ENCODE results near the gene HAGHL.
A peak's percentile ranks its signal among the peaks of the same experiment; 100 is the strongest.

Gene HAGHL

GRCh38 chr16:715477-716199 lies 11.3 kb upstream of the HAGHL start:
- TF ChIP-seq Cebpa-rat (IDR thresholded peaks at IDR 0.05) = no peak
- Histone ChIP-seq H4K20me1 (peaks cover 52% of the 10 kb centered on the region), H3K36me3 (no peaks in the 10 kb centered on the region), H3K27me3 (peaks cover 46% of the 10 kb centered on the region), H3K9ac (peak overlapping the region; percentile 73), H3K4me3 (peak overlapping the region; percentile 85), H3K4me2 (peak overlapping the region; percentile 100), H3K9me3 (no peaks in the 10 kb centered on the region), H3K4me1 (peaks cover 75% of the 10 kb centered on the region), H3K27ac (peak overlapping the region; percentile 24; the same call in 1 of the 2 replicates)

- H3K9me3 ChIP-seq = no peaks in the 10 kb centered on the region
- peak overlapping the region; percentile 85 for H3K4me3 ChIP-seq
- H3K27ac ChIP-seq = peak overlapping the region; percentile 24; the same call in 1 of the 2 replicates
- no peaks in the 10 kb centered on the region for H3K36me3 ChIP-seq
- peaks cover 69% of the 10 kb centered on the region for H3K4me1 ChIP-seq
- peaks cover 40% of the 10 kb centered on the region for H3K27me3 ChIP-seq
- H4K20me1 ChIP-seq = peaks cover 47% of the 10 kb centered on the region
- H3K4me2 ChIP-seq = peak overlapping the region; percentile 100
- no peak for TF ChIP-seq Cebpa-rat (IDR thresholded peaks at IDR 0.05)
- peak overlapping the region; percentile 73 for H3K9ac ChIP-seq
Observed at GRCh38 chr16:716200-716568, 10.7 kb upstream of the HAGHL start.

DNA sequence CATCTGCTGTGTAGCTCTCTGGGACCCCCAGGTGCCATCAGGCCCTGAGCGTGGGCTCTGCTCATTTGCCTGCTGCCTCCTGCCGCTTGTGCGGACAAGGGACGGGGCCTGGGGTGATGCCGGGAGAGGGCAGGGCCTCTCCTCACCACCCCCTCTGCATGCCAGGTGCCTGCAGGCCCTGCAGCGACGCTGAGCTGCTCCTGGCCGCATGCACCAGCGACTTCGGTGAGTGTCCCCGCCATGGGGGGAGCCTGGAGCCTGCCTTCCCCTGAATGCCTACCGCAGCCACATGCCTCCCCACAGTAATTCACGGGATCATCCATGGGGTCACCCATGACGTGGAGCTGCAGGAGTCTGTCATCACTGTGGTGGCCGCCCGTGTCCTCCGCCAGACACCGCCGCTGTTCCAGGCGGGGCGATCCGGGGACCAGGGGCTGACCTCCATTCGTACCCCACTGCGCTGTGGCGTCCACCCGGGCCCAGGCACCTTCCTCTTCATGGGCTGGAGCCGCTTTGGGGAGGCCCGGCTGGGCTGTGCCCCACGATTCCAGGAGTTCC lies 10.1 kb upstream of the HAGHL start:
- Histone ChIP-seq H3K4me2 (peak overlapping the region; percentile 100), H3K9me3 (no peaks in the 10 kb centered on the region), H4K20me1 (peaks cover 47% of the 10 kb centered on the region), H3K27me3 (peaks cover 35% of the 10 kb centered on the region), H3K36me3 (no peaks in the 10 kb centered on the region), H3K4me3 (peak overlapping the region; percentile 85), H3K27ac (peak overlapping the region; percentile 24; the same call in 1 of the 2 replicates), H3K9ac (peak overlapping the region; percentile 73; the same call in 1 of the 2 replicates), H3K4me1 (peaks cover 68% of the 10 kb centered on the region)
- no peak for TF ChIP-seq Cebpa-rat (IDR thresholded peaks at IDR 0.05)

GRCh38 chr16:717450-718245 lies 9.3 kb upstream of the HAGHL start:
- peak overlapping the region; percentile 85 for H3K4me3 ChIP-seq
- no peak for TF ChIP-seq Cebpa-rat (IDR thresholded peaks at IDR 0.05)
- peaks cover 76% of the 10 kb centered on the region for H3K4me1 ChIP-seq
- H4K20me1 ChIP-seq = peaks cover 55% of the 10 kb centered on the region
- peaks cover 30% of the 10 kb centered on the region for H3K27me3 ChIP-seq
- H3K9ac ChIP-seq = peak overlapping the region; percentile 91; the same call in 1 of the 2 replicates
- H3K27ac ChIP-seq = peak overlapping the region; percentile 75
- H3K9me3 ChIP-seq = no peaks in the 10 kb centered on the region
- H3K4me2 ChIP-seq = peak overlapping the region; percentile 100
- no peaks in the 10 kb centered on the region for H3K36me3 ChIP-seq

DNA sequence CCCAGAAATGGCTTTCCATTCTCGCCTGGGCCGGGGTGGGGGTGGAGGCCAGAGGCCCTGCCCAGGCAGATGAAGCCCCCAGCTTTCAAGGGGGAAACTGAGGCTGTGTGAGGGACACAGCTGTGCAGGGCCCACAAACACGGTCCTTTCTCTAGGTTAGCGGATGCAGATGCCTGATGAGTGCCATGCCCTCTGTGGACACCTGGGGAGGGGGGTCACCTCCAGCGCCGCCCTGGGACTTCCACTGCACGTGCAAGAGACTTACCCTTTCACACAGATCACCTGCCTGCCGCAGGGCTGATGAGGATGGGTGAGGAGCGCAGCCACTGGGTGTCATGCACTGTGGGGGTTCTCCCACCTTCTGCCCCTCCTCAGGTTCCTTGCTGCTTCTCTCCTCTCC lies 8.5 kb upstream of the HAGHL start:
- no peaks in the 10 kb centered on the region for H3K36me3 ChIP-seq
- H3K27me3 ChIP-seq = peaks cover 30% of the 10 kb centered on the region
- H3K4me1 ChIP-seq = peaks cover 84% of the 10 kb centered on the region
- peak overlapping the region; percentile 100 for H3K4me2 ChIP-seq
- peak overlapping the region; percentile 91; the same call in 1 of the 2 replicates for H3K9ac ChIP-seq
- H4K20me1 ChIP-seq = peaks cover 62% of the 10 kb centered on the region
- 0 out of 2 replicates have a peak overlapping the region, but pooled peaks have one; percentile 85 for H3K4me3 ChIP-seq
- no peaks in the 10 kb centered on the region for H3K9me3 ChIP-seq
- TF ChIP-seq Cebpa-rat (IDR thresholded peaks at IDR 0.05) = no peak
- peak overlapping the region; percentile 75 for H3K27ac ChIP-seq

DNA sequence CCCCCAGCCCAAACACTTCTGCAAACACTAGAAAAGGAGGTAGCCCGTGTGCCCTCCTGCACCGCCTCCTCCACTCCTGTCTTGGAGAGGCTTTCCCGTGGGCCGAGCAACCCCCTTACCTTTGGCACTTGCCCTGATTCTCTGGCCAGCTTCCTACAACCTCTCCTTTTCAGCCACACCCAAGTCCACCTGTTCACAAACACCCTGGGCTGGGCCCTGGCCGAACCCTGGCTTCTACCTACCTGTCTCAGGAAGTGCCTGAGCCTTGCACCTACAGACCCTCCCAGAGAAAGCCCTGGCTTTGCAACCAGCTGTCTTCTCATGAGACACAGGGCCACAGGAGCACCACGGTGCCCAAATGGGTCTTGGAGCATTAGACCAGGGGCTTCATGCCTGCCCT lies 8.0 kb upstream of the HAGHL start:
- Histone ChIP-seq H3K4me3 (peak overlapping the region; percentile 83; the same call in 1 of the 2 replicates), H3K27me3 (peaks cover 27% of the 10 kb centered on the region), H3K27ac (peak overlapping the region; percentile 75), H3K4me2 (peak overlapping the region; percentile 100), H4K20me1 (peaks cover 68% of the 10 kb centered on the region), H3K9me3 (no peaks in the 10 kb centered on the region), H3K4me1 (peaks cover 86% of the 10 kb centered on the region), H3K9ac (peak overlapping the region; percentile 91; the same call in 1 of the 2 replicates), H3K36me3 (no peaks in the 10 kb centered on the region)
- no peak for TF ChIP-seq Cebpa-rat (IDR thresholded peaks at IDR 0.05)

GRCh38 chr16:719815-720446 lies 7.0 kb upstream of the HAGHL start:
- Histone ChIP-seq H3K9ac (peak overlapping the region; percentile 91), H3K4me1 (peaks cover 88% of the 10 kb centered on the region), H3K27me3 (peaks cover 19% of the 10 kb centered on the region), H3K4me2 (peak overlapping the region; percentile 100), H3K4me3 (peak overlapping the region; percentile 83), H3K27ac (peak overlapping the region; percentile 96), H3K9me3 (no peaks in the 10 kb centered on the region), H4K20me1 (peaks cover 78% of the 10 kb centered on the region), H3K36me3 (no peaks in the 10 kb centered on the region)
- no peak for TF ChIP-seq Cebpa-rat (IDR thresholded peaks at IDR 0.05)

GRCh38 chr16:720447-720989 lies 6.4 kb upstream of the HAGHL start:
- Histone ChIP-seq H3K4me3 (peak overlapping the region; percentile 83), H3K27ac (peak overlapping the region; percentile 96), H4K20me1 (peaks cover 78% of the 10 kb centered on the region), H3K4me2 (peak overlapping the region; percentile 100), H3K4me1 (peaks cover 91% of the 10 kb centered on the region), H3K9me3 (no peaks in the 10 kb centered on the region), H3K9ac (peak overlapping the region; percentile 91), H3K27me3 (peaks cover 14% of the 10 kb centered on the region), H3K36me3 (no peaks in the 10 kb centered on the region)
- TF ChIP-seq Cebpa-rat (IDR thresholded peaks at IDR 0.05) = no peak

Data from BLaER1 (cell line).